Left ventricle myocardium superior (tissue), 1 donor: ENCODE results near the gene RCL1. TPM values are rescaled to one million over a fixed set of nuclear protein-coding genes. Genes with fewer than 3 reads are reported as not detected.

Experiments used
- ATAC-seq: fragments of 200-7000 bp; cut with Tn5 transposase; one replicate; pipeline ENCODE4 v1.9.1; 2020; ENCODE audit warnings: mild to moderate bottlenecking, moderate library complexity
- DNase-seq: peaks from one replicate; pipeline ENCODE4 v3.0.0-alpha.2; 2020
- intact Hi-C: fragments of 100-400 bp; cut with micrococcal nuclease; formaldehyde crosslinking; loops from one replicate; pipeline ENCODE4 v1.11.0; 2022
- total RNA-seq: library from RNA; stranded (reverse); fragmentation: NEBNext Ultra II Directional; extraction: Animal tissue kit (Norgen Biotek cat#: 25700); gene quantifications from one replicate; pipeline ENCODE4 v1.2.1, GENCODE V29; 2021
- donor health status: DM: no; HTN: yes; CAD: no; lungs with severe emphysema.

Gene RCL1
- total RNA-seq, 1 donor from 2014 or later = 4.7 TPM

DNA sequence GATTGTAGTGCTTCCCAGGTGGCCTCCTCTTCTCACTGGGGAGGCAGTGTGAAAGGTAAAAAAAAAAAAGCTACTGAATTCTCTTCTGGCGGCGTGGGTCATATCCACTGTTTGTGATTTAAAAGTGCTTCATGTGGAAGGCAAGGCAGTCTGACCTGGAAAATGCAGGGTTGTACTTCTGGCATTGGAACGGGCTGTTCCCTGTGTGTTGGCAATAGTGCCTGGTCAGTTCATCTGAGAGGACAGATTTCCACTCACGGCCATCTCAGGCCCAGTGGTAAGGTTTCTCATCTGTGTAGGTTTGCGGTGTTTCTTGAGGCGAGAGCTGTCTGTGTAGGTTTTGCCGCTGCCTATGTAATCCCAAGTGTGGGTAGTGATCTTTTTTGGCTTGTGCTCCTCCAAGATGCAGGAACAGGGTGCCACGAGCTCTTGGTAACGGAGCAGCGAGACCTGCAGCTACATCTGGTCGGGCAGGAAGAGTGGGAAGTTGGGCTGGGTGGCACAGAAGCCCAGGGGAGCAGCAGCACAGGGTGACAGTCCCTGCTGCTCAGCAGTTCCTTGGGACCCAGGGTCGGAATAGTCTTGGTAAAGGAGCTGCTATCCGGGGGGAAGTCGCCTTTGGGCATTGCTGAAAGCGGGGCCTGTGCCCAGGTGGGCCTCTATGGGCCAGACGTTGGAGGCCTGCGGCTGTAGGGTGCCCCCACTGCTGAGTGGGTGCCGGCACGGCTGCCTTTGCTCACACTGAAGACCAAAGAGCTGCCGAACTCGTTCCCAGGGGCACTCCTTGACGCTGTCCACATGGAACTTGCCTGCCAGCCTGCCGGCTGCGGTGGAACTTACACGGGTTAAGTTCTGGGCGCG lies 11.2 kb downstream of the RCL1 start:
- intact Hi-C loops = no loop called here
- no peak for DNase-seq
- ATAC-seq = peak; percentile 86

DNA sequence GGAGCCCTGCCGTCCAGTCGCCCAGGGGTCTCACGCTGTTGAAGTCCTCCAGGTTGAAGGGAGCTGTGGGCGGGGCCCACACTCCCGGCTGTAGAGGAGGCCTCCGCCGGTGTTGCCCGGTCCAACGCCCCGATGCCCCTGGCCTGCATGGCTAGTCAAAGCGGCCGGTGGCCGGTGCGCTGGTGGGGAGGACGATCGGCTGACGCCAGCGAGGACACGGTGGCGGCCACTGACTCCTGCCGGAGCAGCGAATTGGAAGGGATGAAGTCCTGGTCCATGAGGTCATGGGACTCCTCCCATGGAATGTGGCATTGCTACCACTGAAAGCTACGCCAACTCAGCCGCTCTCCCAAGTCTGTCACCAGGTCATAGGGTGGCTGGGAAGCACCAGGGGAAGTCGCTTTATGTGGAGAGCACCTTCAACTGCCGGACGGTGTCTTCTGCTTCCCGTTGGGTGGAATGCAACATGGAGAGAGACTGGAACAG lies 11.8 kb downstream of the RCL1 start:
- intact Hi-C loops = no loop called here
- ATAC-seq = peak; percentile 17
- DNase-seq = no peak

DNA sequence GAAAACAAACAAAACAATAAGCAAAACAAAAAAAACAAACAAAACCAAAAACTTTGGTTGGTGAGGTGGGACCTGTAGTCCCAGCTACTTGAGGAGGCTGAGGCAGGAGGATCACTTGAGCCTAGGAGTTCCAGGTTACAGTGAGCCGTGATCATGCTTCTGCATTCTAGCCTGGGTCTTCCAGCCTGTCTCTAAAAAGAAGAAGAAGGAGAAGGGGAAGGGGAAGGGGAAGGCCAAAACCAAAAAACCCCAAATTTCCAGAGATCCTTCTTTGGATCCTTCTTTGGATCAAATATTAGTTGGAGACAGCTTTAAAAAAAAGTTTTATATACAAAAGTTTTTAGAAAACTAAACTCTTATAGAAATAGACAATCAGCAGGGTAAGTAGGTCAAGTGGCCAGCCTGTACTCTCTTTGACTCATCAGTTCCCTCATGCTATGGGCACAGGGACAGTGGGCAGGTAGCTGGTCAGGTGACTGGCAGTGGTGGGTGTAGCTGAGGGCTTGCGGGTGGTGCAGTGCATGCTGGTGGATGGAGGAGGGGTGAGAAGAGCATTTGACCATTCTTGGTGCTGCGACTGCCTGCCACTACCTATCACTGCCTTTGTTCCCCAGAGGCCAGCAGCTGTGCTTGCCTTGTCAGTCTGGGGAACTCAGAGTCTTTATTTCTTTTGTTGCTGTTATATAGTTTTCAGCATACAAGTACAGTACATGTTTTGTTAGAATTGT lies 12.6 kb downstream of the RCL1 start:
- intact Hi-C loops = no loop called here
- ATAC-seq = no peak
- DNase-seq = no peak

DNA sequence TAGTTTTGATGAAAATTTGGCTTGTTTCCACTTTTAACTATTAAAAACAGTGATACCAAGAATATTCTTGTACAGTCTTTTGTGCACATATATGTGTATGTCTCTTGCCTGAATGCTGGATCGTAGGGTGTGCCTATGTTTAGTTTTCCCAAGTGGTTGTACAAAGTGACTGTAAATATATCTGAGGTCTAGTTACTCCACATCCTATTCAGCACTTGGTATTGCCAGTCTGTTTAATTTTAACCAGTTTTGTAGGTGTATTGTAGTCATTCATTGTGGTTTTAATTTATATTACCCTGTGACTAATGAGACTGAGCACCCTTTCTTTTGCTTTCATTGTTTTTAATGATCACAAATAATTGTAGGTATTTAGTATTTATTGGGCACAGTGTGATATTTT lies 17.8 kb downstream of the RCL1 start:
- DNase-seq (no peak), ATAC-seq (no peak)
- intact Hi-C loops = no loop called here

DNA sequence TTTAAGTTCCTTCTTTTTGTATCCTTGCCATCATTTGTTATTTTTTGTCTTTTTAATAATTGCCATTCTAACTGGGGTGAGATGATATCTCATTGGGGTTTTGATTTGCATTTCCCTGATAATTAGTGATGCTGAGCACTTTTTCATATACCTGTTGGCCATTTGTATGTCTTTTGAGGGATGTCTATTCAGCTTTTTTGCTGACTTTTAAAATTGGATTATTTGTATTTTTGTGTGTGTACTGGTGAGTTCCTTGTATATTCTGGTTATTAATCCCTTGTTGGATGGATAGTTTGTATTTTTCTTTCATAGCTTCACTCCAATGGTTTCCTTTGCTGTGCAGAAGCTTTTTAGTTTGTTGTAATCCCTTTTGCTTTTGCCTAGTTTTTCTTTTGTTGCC lies 19.1 kb downstream of the RCL1 start:
- intact Hi-C loops = no loop called here
- ATAC-seq = no peak
- no peak for DNase-seq

DNA sequence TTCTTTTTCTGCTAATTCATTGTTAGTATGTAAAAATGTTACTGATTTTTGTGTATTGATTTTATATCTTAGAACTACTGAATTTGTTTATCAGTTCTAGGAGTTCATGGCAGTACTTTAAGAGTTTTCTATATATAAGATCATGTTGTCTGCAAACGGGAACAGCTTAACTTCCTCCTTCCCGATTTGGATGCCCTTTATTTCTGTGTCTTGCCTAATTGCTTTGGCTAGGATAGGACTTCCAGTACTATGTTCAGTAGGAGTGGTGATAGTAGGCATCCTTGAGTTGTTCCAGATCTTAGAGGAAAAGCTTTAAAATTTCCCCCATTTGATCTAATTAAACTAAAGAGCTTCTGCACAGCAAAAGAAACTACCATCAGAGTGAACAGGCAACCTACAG lies 20.1 kb downstream of the RCL1 start:
- intact Hi-C loops = no loop called here
- no peak for DNase-seq
- peak; percentile 41 for ATAC-seq

DNA sequence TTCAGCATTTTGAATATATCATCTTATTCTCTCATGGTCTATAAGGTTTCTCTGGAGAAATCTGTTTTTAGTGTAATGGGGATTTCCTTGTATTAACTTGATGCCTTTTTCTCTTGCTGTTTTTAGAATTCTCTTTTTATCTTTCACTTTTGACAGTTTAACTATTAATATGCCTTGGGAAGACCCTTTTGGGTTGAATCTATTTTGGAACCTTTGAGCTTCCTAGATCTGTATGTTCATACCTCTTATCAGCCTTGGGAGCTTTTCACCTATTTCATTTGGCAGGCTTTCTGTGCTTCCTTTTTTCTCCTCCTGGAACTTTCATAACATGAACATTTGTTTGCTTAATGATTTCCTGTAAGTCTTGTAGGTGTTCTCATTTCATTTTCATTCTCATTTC lies 22.2 kb downstream of the RCL1 start:
- DNase-seq (no peak), ATAC-seq (peak; percentile 24)
- intact Hi-C loops = no loop called here

DNA sequence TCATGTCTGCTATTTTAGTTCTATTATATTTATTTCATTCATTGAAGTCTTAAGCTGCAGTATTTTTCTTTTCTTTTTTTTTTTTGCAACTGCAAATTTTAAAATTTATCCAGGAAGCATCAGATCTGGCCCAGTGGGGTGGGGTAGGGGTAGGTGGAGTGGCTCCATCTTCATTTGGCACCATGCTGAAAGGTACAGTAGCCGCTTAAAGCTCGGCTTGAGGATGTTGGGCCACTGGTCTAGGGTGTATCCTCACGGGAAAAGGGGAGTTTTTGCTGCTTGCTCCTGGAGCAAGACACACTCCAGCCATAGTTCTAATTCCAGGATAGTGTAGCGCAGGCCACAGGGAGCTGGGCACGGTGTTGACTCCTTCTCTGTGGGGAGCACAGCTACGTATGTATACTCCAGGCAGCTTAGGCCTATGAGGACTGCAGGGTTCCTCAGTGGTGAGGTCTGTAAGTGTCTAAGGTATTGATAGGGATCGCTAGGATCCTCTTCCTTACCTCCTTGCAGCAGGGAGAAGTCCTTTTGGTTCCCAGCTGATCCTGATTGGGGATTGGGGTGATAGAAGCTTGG lies 22.7 kb downstream of the RCL1 start:
- no peak for ATAC-seq

DNA sequence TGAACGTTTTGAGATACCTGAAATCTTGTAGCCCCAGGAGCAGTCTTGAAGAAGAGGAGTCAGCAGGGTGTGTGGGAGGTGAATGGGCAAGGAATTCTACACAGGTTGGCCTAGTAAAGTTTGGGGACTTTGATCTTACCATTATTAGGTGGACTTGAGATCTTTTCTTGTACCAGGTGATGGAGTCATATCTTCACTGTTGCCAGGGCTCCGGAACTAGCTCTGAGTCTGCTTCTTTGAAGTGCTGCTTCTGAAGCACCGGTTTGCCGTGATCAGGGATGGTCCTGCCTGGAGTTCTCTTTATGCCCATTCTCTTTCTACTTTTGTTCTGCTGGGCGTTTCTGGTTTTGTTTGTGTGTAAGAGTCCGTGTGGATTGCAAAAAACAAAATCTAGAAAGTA lies 27.4 kb downstream of the RCL1 start:
- intact Hi-C loops = no loop called here
- ATAC-seq (no peak), DNase-seq (no peak)

More for the DNA sequence above, 22.7 kb downstream of the RCL1 start:
- intact Hi-C loops = no loop called here
- DNase-seq = no peak

DNA sequence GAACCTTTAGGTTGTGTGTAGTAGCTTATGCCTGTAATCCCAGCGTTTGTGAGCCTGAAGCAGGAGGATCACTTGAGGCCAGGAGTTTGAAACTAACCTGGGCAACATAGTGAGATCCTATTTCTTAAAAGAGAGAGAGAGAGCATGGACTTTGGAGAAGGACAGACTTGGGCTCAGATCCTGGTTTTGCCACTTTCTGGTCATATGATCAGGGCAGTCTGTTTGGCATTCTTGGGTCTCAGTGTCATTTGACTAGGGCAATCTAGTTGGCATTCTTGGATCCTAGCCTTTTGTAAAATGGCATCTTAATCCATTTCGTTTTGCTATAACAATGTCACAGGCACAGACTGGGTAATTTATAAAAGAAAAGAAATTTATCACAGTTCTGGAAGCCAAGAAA lies 28.4 kb downstream of the RCL1 start:
- ATAC-seq (no peak), DNase-seq (no peak)
- intact Hi-C loops = no loop called here

DNA sequence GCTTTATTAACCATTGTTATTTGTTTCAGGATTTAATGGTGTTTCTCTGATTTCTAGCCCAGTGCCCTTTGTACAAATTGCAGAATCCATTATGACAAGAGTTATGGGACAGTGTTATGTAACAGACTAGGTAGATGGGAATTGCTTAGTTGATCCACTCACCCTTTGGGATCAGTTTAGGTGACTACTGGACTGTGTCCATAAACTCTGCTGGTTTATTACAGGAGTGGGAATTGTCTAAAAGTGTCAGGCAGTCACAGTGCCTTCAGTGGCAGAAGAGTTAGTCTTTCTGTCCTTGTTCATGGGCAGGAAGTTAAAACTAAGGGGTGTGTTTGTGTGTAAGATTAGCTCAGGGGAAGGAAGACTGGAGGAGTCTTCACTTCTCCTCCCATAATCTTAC lies 29.3 kb downstream of the RCL1 start:
- intact Hi-C loops = no loop called here
- DNase-seq = no peak
- ATAC-seq = no peak

DNA sequence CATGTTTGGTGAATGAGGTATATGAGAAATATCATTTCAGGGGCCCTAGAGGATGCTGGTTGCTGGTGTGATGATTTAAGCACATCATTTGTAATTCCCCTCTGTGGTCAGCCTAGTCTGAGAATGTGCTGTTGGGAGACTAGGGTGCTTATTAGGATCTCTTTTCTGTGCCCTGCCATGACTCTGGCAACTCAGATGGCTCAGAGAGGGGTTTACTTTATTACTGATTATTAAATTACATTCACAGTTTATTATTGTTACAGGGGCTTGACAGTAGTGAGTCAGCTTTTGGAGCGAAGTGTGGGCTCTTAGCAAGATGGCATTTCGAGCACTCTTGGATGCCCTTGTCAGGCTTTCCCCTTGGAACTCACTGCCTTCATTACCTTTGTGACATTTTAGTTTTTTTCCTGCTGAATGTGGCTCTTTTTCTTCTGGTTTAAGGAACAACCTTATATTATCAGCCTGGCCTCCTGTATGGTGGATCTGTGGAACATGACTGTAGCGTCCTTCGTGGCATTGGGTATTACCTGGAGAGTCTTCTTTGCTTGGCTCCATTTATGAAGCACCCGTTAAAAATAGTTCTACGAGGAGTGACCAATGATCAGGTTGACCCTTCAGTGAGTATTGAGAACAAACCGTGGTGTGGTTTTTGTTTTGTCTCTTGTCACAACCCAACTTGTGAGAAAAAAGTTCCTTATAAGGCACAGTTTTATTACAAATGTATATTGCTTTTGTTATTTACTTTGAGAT lies 33.8 kb downstream of the RCL1 start:
- ATAC-seq = peak; percentile 66
- intact Hi-C loops = no loop called here
- DNase-seq = no peak

DNA sequence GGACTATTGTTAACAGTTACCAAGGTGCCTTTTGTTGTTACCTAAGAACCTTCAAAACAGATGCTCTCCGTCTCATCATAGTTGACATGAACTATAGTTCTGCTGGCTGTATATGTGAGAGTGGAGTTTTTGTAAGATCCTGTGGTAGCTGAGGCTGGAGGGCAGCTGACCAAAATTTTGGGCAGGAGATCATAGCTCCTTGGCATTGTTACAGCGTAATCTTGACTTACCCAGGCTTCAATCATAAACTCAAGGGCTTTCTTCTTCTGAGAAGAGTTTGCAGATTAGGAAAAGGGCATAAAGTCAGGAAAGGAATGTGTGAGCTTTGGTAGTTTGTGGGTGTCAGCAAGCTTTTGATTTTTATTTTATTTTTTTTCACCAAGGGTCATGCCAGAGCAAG lies 34.5 kb downstream of the RCL1 start:
- peak; percentile 52 for ATAC-seq
- intact Hi-C loops = no loop called here
- DNase-seq = no peak

DNA sequence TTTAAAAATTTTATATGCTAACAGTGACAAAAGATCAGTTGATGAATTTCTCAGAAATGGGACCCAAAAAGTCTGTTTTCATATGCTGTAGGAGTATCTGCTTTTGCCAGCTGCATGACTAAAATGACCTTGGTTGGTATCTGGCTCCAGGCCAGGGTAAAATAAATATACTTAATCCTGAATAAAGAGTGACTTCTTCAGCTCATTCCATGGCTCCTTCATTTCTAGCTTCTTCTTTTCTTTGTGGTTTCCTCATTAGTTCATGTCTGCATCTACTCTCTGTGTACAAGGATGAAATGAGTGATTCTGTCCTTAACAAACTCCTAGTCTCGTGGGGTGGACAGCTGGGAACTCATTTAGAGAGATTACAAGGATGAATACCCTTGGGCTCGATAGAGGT lies 36.0 kb downstream of the RCL1 start:
- no peak for ATAC-seq
- DNase-seq = no peak
- intact Hi-C loops = no loop called here

DNA sequence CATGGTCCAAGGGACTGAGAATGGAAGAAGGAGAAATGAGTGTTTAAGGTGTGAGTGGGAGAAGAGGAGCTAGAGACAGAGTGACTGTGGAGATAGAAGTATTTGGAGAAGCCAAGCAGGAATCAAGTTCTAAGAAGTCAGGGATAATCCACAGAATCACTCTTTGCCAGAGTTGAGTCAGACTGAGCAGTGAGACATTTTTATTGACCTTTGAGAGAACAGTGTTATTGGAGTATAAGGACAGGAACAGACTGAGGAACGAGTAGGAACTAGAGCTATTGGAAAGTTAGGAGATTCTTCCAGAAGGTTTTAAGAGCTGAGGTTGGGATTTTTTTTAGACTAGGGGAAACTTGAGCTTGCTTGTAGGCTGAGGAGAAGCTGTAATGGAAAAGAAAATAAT lies 37.2 kb downstream of the RCL1 start:
- ATAC-seq (no peak), DNase-seq (no peak)
- intact Hi-C loops = no loop called here

DNA sequence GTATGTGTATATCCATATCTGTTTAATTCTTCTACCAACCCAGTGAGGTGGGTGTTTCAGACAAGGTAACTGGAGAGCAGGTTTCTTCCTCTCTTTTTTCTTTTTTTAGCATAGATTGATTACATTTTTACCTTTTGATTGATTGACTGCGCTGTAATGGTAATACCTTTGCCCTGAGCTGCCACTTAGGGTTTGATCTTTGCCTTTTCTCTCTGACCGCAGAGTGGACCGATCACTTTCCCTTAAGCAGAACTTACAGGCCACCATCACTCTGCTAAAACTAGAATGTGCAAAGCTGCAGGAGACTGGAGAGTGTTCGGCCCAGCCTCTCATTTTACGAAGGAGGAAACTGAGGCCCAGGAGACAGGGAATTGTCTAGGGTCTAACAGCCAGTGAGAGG lies 38.0 kb downstream of the RCL1 start:
- DNase-seq = no peak
- intact Hi-C loops = no loop called here
- no peak for ATAC-seq

DNA sequence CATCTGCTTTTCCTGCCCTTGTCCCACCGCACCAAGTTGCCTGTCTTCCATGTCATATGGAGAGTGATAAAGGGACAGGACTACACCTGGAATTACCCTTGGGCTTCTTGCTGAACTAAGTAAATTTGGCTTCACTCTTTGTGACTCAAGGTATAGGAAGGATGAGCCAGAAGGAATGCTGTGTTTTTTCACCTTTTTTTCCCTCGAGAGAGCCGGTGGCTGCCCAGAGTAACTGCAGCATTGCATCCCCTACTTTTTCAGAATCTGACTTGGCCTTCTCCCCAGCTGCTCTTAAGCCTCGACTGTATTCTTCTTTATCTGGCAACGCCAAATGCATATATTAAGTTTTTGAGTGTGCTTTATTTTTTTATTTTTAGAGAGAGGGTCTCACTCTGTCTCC lies 38.4 kb downstream of the RCL1 start:
- intact Hi-C loops = no loop called here
- DNase-seq (no peak), ATAC-seq (no peak)

DNA sequence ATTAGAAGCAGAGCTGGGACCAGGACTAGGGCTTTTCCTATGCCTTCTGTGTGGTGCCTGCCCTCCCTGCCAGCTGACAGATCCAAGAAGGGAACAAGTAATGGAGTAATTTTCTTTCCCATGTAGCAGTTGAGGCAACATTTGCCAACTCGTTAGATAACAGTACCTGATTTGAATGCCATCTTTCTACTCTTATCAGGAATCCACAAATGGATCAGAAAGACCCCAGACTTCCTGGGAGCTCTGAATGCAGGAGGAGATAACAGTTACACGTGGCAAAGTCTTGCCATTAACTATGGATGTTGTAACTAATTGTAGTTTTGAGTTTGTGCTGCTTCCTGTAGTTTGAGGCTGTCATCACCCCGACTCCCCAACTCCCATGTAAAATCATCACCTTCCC lies 39.2 kb downstream of the RCL1 start:
- intact Hi-C loops = no loop called here
- no peak for DNase-seq
- ATAC-seq = no peak

DNA sequence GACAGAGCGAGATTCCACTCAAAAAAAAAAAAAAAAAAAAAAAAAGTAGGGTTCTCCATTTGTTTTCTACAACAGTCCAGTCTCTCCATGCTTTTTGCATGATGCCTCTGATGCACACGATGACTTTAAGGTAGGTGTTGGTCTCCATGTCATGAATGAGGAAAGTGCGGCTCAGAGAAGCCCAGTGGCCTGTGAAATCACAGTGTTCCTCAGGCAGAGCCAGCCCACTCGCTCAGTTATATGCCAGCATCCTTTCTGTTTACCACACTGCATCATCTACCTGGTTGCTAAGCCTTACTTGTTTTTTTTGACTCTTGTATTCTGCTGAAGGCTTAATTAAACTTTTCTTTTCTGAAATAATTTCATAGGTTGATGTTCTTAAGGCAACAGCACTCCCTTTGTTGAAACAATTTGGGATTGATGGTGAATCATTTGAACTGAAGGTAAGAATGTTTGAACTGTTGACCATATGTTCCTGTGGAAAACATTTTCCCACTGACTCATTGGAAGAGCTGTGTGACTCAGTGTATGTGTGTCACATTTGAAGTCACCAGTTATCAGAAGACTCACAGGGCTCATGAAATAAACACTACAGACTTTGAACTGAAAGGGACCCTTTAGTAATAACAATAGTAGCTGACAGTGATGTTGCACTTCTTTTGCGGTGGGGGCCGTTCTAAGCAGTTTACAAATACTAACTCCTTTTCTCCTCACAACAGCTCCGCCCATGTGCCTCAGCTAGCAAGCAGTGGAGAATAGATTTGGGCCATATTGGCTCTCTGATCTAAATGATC lies 40.2 kb downstream of the RCL1 start:
- DNase-seq (no peak), ATAC-seq (no peak)
- intact Hi-C loops = no loop called here
